ENCODE data around the gene WDR81.
A peak's percentile ranks its signal among the peaks of the same experiment; 100 is the strongest.
"Not testable (repeated sequence)": the region's sequence is repeated elsewhere in the genome, so short reads cannot be mapped to it uniquely, and the experiment has no call there.

The WDR81 gene

DNA sequence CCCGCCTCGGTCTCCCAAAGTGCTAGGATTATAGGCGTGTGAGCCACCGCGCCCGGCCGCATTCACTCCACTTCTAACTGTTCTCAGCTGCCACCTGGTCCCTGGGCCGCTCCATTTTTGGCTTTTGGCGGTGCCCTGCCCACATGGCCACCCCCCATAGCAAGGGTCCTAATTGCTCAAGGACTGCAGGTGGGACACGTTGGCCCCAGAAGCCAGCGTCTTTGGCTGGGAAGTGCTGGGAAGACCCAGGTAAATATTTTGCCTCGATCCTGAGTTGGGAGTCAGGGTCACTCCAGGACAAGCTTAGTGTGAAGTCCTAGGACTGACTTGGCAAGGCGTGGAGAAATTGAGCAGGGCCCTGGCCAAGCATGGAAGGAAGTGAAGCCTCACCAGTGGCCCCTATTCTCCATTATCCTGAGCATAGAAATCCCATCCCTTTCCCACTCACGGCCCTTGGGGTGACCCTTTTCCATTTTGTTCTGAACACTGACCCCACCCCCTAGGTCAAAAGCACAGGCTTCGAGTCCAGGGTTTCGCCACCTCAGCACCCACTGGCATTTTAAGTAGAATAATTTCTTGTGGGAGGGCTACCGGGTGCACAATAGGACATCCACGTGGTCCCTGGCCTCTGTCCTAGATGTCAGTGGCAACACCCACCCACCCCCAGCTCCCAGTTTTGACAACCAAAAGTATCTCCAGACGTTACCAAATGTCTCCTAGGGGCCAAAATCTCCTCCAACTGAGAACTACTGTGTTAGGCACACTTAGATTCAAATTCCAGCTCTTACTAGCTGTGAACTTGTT is 5.9 kb upstream of the WDR81 start:
- DNase-seq (ENCODE audit: low spot score) (no peak), ATAC-seq (ENCODE audit: low read depth) (no peak)
- TF ChIP-seq, protein P1, sequence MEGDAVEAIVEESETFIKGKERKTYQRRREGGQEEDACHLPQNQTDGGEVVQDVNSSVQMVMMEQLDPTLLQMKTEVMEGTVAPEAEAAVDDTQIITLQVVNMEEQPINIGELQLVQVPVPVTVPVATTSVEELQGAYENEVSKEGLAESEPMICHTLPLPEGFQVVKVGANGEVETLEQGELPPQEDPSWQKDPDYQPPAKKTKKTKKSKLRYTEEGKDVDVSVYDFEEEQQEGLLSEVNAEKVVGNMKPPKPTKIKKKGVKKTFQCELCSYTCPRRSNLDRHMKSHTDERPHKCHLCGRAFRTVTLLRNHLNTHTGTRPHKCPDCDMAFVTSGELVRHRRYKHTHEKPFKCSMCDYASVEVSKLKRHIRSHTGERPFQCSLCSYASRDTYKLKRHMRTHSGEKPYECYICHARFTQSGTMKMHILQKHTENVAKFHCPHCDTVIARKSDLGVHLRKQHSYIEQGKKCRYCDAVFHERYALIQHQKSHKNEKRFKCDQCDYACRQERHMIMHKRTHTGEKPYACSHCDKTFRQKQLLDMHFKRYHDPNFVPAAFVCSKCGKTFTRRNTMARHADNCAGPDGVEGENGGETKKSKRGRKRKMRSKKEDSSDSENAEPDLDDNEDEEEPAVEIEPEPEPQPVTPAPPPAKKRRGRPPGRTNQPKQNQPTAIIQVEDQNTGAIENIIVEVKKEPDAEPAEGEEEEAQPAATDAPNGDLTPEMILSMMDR (IDR thresholded peaks at IDR 0.05; ENCODE audit: poor library complexity, severe bottlenecking): no peak
- H3K27me3 ChIP-seq (ENCODE audit: insufficient read depth, poor library complexity, severe bottlenecking): no peaks in the 10 kb centered on the region
- H3K36me3 ChIP-seq (ENCODE audit: low read depth): peaks cover 8% of the 10 kb centered on the region
- no peaks in the 10 kb centered on the region for H3K9me3 ChIP-seq (ENCODE audit: severe bottlenecking)
- H3K4me1 ChIP-seq (ENCODE audit: insufficient read depth, poor library complexity, severe bottlenecking): peaks cover 9% of the 10 kb centered on the region
- H3K4me3 ChIP-seq (ENCODE audit: severe bottlenecking): no peak overlapping the region
- H3K27ac ChIP-seq (ENCODE audit: poor library complexity, severe bottlenecking): peak overlapping the region; percentile 93

DNA sequence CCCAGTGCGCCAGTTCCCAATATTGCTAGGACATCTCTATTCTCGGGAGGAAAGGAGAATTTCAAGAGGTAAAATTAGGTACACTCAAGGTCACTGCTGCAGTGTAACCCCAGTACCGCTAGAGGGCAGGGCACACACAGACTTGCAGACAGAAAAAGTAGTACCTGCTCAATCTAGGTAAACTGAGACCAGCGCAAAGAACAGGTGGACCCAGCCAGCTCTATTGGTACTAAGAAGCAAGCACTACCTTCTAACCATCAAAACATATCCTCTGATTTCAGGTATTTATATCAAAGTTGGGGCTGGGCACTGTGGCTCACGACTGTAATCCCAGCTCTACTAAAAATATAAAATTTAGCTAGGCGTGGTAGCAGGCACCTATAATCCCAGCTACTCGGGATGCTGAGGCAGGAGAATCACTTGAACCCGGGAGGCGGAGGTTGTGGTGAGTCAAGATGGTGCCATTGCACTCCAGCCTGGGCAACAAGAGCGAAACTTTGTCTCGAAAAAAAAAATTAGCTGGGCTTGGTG is 3.6 kb upstream of the WDR81 start:
- ATAC-seq (ENCODE audit: low read depth) (no peak), DNase-seq (ENCODE audit: low spot score) (peak; percentile 57)
- peaks cover 2% of the 10 kb centered on the region for H3K4me1 ChIP-seq (ENCODE audit: insufficient read depth, poor library complexity, severe bottlenecking)
- no peak overlapping the region for H3K4me3 ChIP-seq (ENCODE audit: severe bottlenecking)
- no peaks in the 10 kb centered on the region for H3K27me3 ChIP-seq (ENCODE audit: insufficient read depth, poor library complexity, severe bottlenecking)
- H3K9me3 ChIP-seq (ENCODE audit: severe bottlenecking): no peaks in the 10 kb centered on the region
- no peaks in the 10 kb centered on the region for H3K36me3 ChIP-seq (ENCODE audit: low read depth)
- TF ChIP-seq, protein P1 (IDR thresholded peaks at IDR 0.05; ENCODE audit: poor library complexity, severe bottlenecking): peak; percentile 97
- H3K27ac ChIP-seq (ENCODE audit: poor library complexity, severe bottlenecking): peak overlapping the region; percentile 58

DNA sequence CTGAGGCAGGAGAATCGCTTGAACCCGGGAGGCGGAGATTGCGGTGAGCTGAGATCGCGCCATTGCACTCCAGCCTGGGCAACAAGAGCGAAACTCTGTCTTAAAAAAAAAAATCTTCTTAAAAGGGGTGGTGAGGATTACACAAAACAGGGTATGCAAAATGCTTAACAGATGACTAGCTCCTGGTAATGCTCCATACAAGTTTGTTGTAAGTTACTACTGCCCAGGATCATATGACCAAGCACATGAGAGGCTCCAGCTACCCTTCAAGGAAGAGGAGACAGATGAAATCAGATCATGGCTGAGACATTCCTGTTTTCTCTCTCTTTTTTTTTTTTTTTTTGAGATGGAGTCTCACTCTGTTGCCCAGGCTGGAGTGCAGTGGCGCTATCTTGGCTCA is 2.5 kb upstream of the WDR81 start:
- H3K9me3 ChIP-seq (ENCODE audit: severe bottlenecking); H3K4me1 ChIP-seq (ENCODE audit: insufficient read depth, poor library complexity, severe bottlenecking); DNase-seq (ENCODE audit: low spot score); H3K36me3 ChIP-seq (ENCODE audit: low read depth); ATAC-seq (ENCODE audit: low read depth); H3K27me3 ChIP-seq (ENCODE audit: insufficient read depth, poor library complexity, severe bottlenecking); H3K4me3 ChIP-seq (ENCODE audit: severe bottlenecking): not testable (repeated sequence)
- H3K27ac ChIP-seq (ENCODE audit: poor library complexity, severe bottlenecking): peak overlapping the region; percentile 58

DNA sequence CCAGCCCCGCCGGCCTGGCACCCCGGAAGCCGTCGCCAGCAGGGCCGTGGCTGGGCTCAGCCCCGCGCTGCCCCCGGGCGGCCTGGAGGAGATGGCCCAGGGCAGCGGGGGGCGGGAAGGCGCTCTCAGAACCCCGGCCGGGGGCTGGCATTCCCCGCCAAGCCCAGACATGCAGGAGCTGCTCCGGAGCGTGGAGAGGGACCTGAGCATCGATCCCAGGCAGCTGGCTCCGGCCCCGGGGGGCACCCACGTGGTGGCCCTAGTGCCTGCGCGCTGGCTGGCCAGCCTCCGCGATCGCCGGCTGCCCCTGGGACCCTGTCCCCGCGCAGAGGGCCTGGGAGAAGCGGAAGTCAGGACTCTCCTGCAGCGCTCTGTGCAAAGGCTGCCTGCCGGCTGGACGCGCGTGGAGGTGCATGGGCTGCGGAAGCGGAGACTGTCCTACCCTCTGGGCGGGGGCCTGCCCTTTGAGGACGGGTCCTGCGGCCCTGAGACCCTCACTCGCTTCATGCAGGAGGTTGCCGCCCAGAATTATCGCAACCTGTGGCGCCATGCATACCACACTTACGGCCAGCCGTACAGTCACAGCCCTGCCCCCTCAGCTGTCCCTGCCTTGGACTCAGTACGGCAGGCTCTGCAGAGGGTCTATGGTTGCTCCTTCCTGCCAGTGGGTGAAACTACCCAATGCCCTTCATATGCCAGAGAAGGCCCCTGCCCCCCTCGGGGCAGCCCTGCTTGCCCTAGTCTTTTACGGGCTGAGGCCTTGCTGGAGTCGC is 551 bp downstream of the WDR81 start:
- ATAC-seq (ENCODE audit: low read depth) (peak; percentile 50), DNase-seq (ENCODE audit: low spot score) (peak; percentile 65)
- H3K36me3 ChIP-seq (ENCODE audit: low read depth): no peaks in the 10 kb centered on the region
- TF ChIP-seq, protein P1 (IDR thresholded peaks at IDR 0.05; ENCODE audit: poor library complexity, severe bottlenecking): peak; percentile 24
- H3K27me3 ChIP-seq (ENCODE audit: insufficient read depth, poor library complexity, severe bottlenecking): no peaks in the 10 kb centered on the region
- H3K4me3 ChIP-seq (ENCODE audit: severe bottlenecking): peak overlapping the region; percentile 78
- H3K4me1 ChIP-seq (ENCODE audit: insufficient read depth, poor library complexity, severe bottlenecking): peaks cover 2% of the 10 kb centered on the region
- peak overlapping the region; percentile 58 for H3K27ac ChIP-seq (ENCODE audit: poor library complexity, severe bottlenecking)
- H3K9me3 ChIP-seq (ENCODE audit: severe bottlenecking): no peaks in the 10 kb centered on the region

DNA sequence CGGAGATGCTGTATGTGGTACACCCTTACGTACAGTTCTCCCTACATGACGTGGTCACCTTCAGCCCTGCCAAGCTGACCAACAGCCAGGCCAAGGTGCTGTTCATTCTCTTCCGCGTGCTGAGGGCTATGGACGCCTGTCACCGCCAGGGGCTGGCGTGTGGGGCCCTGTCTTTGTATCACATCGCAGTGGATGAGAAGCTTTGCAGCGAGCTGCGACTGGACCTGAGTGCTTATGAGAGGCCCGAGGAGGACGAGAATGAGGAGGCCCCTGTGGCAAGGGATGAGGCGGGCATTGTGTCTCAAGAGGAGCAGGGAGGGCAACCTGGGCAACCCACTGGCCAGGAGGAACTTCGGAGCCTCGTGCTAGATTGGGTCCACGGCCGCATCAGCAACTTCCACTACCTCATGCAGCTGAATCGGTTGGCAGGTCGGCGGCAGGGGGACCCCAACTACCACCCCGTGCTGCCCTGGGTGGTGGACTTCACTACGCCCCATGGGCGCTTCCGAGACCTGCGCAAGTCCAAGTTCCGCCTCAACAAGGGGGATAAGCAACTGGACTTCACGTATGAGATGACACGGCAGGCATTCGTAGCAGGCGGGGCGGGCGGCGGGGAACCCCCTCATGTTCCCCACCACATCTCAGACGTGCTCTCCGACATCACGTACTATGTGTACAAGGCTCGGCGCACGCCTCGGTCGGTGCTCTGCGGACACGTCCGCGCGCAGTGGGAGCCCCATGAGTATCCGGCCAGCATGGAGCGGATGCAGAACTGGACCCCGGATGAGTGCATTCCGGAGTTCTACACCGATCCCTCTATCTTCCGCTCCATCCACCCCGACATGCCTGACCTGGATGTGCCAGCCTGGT is 1.4 kb downstream of the WDR81 start:
- TF ChIP-seq, protein P1 (IDR thresholded peaks at IDR 0.05; ENCODE audit: poor library complexity, severe bottlenecking): no peak
- no peaks in the 10 kb centered on the region for H3K9me3 ChIP-seq (ENCODE audit: severe bottlenecking)
- H3K36me3 ChIP-seq (ENCODE audit: low read depth): no peaks in the 10 kb centered on the region
- H3K4me3 ChIP-seq (ENCODE audit: severe bottlenecking): no peak overlapping the region
- peak; percentile 63 for DNase-seq (ENCODE audit: low spot score)
- peak overlapping the region; percentile 58 for H3K27ac ChIP-seq (ENCODE audit: poor library complexity, severe bottlenecking)
- H3K27me3 ChIP-seq (ENCODE audit: insufficient read depth, poor library complexity, severe bottlenecking): no peaks in the 10 kb centered on the region
- ATAC-seq (ENCODE audit: low read depth): no peak
- H3K4me1 ChIP-seq (ENCODE audit: insufficient read depth, poor library complexity, severe bottlenecking): peaks cover 8% of the 10 kb centered on the region
